NT2/D1 (cell line): ENCODE measurements around the gene RGL4.

Experiments
- DNase-seq: peaks from one replicate; pipeline ENCODE4 v3.0.0-alpha.2; 2011; ENCODE audit warnings: low read depth, low spot score
- H3K27me3 ChIP-seq: 2 replicates; pipeline ENCODE4 v1.6.0; 2011; ENCODE audit warnings: mild to moderate bottlenecking; ENCODE audit not compliant: insufficient read length, insufficient read depth
- H3K36me3 ChIP-seq: 2 replicates; pipeline ENCODE4 v1.6.1; 2011; ENCODE audit warnings: mild to moderate bottlenecking, low read length, mixed read lengths; ENCODE audit not compliant: insufficient read depth, insufficient read length
- H3K4me1 ChIP-seq: 2 replicates; pipeline ENCODE4 v1.5.1; 2011; ENCODE audit not compliant: insufficient read depth, insufficient read length
- H3K4me3 ChIP-seq: 2 replicates; pipeline ENCODE4 v1.5.1; 2011; ENCODE audit warnings: low read depth; ENCODE audit not compliant: insufficient read length
- H3K9ac ChIP-seq: 2 replicates; pipeline ENCODE4 v1.6.0; 2011; ENCODE audit warnings: low read depth; ENCODE audit not compliant: insufficient read length
- H3K9me3 ChIP-seq: 2 replicates; pipeline ENCODE4 v1.5.1; 2011; ENCODE audit warnings: mild to moderate bottlenecking, low read length; ENCODE audit not compliant: insufficient read depth
- SUZ12 ChIP-seq: IDR thresholded peaks from 2 replicates; pipeline ENCODE4 v1.6.1; 2011; ENCODE audit not compliant: insufficient read length, insufficient read depth; ENCODE audit errors: extremely low read depth
- YY1 ChIP-seq: IDR thresholded peaks from 2 replicates; pipeline ENCODE4 v1.6.1; 2011; ENCODE audit not compliant: insufficient read length, insufficient read depth
- ZNF274 ChIP-seq: IDR thresholded peaks from 2 replicates; pipeline ENCODE4 v1.6.1; 2011; ENCODE audit warnings: mild to moderate bottlenecking, low read depth, low read length

Gene RGL4

DNA sequence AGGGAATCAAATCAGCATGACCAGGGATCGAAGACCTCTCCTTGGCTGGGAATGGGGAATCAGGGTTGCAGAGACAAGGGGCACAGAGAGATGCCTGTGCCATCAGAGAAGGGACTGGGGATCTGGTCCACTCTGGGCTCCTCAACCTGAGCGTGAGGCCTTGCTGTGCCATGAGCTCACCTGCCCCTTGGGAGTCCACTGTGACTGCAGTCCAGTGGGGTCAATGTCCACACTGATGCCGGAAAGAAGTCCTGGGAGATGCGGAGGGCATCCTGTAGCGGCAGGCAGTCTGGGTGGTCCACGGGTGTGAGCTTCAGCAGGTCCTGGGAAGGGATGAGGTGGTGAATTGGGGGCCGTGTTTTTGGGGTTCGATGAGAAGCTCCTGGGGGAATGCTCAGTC lies 7.3 kb upstream of the RGL4 start:
- H3K27me3 ChIP-seq: no peaks in the 10 kb centered on the region

DNA sequence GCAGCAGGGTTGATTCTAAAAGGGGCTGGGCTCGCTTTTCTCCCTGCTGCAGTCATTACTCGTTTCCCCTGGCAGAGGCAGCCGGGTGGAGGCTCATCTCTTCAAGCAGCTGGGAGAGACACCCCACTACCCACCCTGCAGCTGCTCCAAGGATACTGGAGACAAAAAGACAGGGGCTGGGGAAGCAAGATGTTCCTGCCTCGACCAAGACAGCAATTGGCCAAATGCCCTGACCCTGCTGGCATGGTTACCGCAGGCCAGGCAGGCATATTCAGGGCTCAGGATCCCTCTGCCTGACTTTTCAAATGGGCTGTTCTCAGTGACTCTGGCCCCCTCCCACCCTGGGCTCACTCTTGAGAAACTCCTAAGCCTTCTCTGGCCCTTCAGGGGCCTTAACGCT lies 6.8 kb upstream of the RGL4 start:
- H3K27me3 ChIP-seq: no peaks in the 10 kb centered on the region
- peaks cover 14% of the 10 kb centered on the region for H3K36me3 ChIP-seq
- H3K4me3 ChIP-seq: no peak overlapping the region
- TF ChIP-seq YY1 (no peak), SUZ12 (no peak)
- H3K4me1 ChIP-seq: no peaks in the 10 kb centered on the region
- DNase-seq: no peak
- no peaks in the 10 kb centered on the region for H3K9me3 ChIP-seq
- no peak overlapping the region for H3K9ac ChIP-seq

More for the DNA sequence above, 7.3 kb upstream of the RGL4 start:
- no peaks in the 10 kb centered on the region for H3K4me1 ChIP-seq
- TF ChIP-seq YY1 (no peak), SUZ12 (no peak), ZNF274 (no peak)
- no peaks in the 10 kb centered on the region for H3K9me3 ChIP-seq
- peaks cover 14% of the 10 kb centered on the region for H3K36me3 ChIP-seq
- H3K4me3 ChIP-seq: no peak overlapping the region
- H3K9ac ChIP-seq: no peak overlapping the region
- no peak for DNase-seq

DNA sequence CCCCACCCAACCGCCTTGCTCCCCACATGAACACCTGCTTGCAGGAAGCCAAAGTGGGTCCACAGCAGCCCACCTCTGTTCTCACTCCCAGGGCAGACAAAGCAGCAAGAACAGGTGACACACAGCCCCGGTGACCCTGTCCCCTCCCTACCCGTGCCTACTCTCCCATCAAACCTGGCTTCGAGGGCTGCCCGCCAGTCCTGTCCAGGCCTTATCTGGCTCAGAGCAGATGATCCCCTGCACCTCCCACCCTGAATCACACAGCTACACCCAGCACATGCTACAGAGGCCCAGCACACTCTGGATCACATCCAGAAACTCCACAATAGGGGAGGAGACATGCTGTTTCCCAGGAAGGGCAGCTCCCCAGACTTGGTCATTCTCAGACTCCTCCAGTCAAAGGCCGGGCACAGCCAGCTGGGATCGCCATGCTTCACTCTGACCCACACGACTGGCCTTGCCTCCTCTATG lies 6.2 kb upstream of the RGL4 start:
- peaks cover 14% of the 10 kb centered on the region for H3K36me3 ChIP-seq
- DNase-seq: no peak
- TF ChIP-seq SUZ12 (no peak), ZNF274 (no peak), YY1 (no peak)

DNA sequence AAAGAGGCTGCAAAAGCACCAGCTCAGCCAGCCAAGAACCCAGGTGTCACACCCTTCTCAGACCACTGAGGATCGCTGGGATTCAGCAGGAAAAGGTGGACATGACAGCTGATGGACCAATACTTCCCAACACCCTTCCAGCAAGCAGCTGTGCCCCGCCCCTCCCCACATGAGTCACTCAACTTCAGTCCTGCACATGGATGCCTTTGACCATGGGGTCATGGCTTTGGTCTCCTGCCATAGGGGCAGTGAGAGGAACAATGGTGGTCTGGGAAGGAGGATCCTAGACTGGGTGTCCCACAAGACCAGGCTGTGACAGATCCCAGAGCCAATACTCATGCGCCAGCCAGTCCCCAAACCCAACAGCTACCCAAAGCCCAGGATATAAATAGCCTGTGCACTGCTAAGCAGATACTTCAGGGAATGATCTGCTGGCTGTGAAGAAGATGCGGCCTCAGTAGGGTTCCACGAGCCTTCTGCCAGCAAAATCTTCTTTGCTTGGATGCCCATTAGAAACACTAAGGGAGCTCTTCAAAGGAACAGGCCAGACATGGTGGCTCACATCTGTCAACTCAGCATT lies 5.5 kb upstream of the RGL4 start:
- Histone ChIP-seq H3K27me3 (no peaks in the 10 kb centered on the region), H3K4me1 (no peaks in the 10 kb centered on the region), H3K36me3 (peaks cover 14% of the 10 kb centered on the region), H3K4me3 (no peak overlapping the region), H3K9ac (no peak overlapping the region), H3K9me3 (no peaks in the 10 kb centered on the region)
- DNase-seq: no peak
- TF ChIP-seq ZNF274 (no peak), YY1 (no peak), SUZ12 (no peak)

More for the DNA sequence above, 6.2 kb upstream of the RGL4 start:
- Histone ChIP-seq H3K27me3 (no peaks in the 10 kb centered on the region), H3K9ac (no peak overlapping the region), H3K4me1 (no peaks in the 10 kb centered on the region), H3K4me3 (no peak overlapping the region), H3K9me3 (no peaks in the 10 kb centered on the region)

DNA sequence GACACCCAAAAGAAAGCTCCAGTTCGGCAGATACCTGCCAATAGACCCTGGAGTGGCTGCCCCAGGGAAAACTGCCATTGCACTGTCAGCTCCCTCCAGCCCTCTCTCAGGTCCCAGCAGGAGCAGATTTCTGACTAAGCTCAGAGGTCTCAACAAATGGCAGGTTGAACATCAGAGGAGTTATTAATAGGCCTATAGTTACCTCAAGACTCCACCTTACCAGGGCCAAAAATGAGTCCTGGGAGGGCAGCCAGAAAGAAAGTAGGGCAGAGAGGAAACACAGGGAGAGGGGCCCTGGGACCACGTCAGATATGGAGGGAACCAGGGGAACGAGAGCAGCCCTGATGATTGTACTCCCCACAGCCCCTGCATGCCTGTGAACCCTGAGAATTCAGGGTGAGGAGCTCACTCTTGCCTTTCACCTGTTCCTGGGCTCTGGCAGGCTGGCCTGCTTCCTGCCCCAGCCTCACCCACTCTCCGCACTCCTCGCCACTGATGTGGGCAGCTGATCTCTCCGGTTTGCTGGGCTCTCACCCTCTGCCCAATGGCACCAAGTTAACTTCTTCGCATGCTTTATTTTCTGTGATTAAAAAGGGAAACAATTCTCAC lies 4.3 kb upstream of the RGL4 start:
- Histone ChIP-seq H3K36me3 (peaks cover 14% of the 10 kb centered on the region), H3K4me1 (no peaks in the 10 kb centered on the region), H3K27me3 (no peaks in the 10 kb centered on the region), H3K9me3 (no peaks in the 10 kb centered on the region), H3K4me3 (no peak overlapping the region), H3K9ac (no peak overlapping the region)
- no peak for DNase-seq
- TF ChIP-seq YY1 (no peak), SUZ12 (no peak), ZNF274 (no peak)

DNA sequence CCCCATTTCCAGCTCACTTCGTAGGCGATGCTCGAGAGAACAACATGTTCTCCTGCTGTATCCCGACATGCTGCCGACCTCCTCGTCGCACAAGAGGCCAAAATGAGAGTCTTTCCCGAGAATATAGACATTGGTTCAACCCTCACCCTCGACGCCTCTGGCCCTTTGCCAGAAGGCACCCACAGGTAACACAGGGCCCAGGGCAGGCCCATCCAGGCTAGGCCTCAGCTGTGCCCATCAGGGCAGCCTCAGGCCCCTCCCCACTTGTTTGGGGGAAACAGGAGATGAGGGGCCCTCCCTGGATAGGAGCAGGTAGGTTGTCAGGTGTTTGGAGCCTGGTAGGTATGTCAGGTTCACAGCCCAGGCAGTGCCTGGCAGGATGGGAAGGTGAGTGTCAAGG lies 2.7 kb upstream of the RGL4 start:
- Histone ChIP-seq H3K4me1 (no peaks in the 10 kb centered on the region), H3K9ac (no peak overlapping the region), H3K9me3 (no peaks in the 10 kb centered on the region), H3K36me3 (peaks cover 9% of the 10 kb centered on the region), H3K4me3 (no peak overlapping the region), H3K27me3 (no peaks in the 10 kb centered on the region)
- TF ChIP-seq SUZ12: no peak
- no peak for TF ChIP-seq YY1
- no peak for TF ChIP-seq ZNF274
- no peak for DNase-seq

DNA sequence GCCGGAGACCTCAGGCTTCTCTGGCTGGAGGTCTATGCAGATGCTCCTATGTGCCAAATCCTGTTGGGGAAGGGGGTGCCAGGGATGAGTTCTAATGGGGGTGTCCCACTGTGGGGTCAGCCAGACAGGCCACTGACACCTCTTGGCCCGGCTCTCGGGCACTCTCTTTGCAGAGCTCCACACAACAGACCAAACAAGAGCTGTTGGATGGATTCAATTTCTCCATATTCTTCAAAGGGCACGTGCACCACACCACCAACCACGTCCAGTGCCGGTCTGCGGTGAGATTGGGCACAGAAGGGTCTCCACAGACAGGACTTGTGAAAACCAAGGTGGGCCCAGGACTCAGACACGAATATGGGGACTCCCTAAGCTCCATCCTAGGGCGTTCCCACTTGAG lies 2.2 kb upstream of the RGL4 start:
- DNase-seq: no peak
- Histone ChIP-seq H3K9me3 (no peaks in the 10 kb centered on the region), H3K4me1 (no peaks in the 10 kb centered on the region), H3K36me3 (peaks cover 5% of the 10 kb centered on the region), H3K27me3 (no peaks in the 10 kb centered on the region), H3K9ac (no peak overlapping the region), H3K4me3 (no peak overlapping the region)
- TF ChIP-seq ZNF274: no peak
